Cerebellar nuclear complex (tissue), 1 donor: ENCODE measurements around the gene PARVG.

Experiments used
- DNase-seq, 2 experiments: peaks; one replicate each; lab custom pipeline; 2025; lab: John Stamatoyannopoulos, UW

Gene PARVG

DNA sequence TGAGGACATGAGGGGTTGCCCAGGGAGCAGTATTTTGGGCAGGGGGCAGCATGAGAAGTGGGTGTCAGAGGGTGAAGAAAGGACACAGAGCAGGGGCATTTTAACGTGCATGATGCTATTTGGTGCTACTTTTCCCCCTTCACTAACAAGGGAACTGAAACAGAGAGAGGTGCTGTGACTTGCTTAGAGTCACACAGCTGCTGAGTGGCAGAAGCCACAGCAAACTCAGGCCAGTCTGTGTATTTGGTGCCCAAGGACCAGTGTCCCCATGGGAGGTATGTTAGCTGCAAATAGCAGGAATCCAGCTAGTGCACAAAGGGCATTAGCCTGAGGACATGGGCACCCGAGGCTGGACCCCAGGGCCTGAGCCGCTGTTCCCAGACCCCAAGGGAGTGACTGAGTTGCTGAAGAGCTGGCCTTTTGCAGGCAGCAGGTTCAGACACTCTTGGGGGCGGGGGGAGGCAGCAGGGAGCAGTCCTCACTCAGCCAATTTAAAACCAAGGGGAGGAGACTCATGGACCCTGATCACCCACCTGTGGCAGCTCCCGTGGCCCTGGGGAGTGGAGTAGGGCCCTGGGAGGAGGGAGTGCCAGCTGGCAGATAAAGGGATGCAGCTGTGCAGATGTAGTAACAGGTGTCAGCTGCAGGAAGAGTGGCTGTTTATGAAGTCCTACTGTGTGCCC, 14.6 kb downstream of the PARVG start:
- no peak for DNase-seq

DNA sequence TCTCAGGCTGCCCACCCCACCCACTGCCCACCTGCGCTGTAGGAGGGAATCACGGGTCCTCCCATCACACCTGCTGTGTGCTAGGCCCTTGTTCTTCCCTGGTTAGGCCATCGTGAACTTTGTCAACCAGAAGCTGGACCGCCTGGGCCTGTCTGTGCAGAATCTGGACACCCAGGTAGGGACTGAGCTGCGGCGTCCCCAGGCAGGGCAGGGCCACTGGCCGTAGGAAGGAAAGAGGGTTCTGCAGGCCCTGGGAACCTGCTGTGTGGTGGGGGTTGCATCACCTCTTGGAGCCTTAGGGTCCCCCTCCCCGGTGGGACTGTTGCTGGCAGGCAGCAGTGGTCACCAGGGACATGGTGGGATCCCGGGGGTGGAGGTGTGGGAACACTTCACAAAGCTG, 15.5 kb downstream of the PARVG start:
- DNase-seq, result no peak

DNA sequence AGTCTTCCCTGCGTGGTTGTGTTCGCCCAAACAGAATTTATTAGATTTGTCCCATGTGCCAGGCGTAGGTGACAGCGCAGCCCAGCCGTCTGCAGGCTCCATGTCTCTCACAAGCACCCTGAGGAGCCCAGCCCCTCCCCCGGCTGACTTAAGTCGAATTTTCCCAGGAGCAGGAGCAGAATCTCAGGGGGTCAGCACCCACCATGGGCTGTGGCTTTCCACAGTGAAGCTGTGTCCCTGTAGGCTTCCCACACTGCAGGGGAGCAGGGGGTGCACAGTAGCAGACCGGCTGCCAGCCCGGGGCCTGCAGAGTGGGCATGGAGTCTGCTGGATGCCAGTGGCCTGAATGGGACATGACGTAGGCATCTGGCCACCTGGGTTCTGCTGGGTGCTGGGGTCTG, 16.0 kb downstream of the PARVG start:
- DNase-seq, result no peak

DNA sequence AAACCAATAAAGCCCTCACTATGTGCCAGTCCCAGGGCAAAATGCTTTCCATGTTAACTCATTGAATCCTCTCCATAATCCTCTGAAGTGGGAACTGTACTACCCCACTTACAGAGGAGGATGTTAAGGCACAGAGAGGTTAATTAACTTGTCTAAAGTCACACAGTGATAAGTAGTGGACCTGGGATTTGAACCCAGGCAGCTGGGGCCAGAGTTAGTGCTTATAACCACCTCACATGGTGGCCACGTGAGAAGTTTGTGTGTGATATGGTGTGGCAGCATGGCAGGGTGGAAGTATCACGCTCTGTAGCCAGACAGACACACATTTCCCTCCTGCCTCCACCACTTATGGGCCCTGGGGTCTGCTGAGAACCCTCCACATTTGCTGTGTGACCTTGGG, 16.5 kb downstream of the PARVG start:
- no peak for DNase-seq

DNA sequence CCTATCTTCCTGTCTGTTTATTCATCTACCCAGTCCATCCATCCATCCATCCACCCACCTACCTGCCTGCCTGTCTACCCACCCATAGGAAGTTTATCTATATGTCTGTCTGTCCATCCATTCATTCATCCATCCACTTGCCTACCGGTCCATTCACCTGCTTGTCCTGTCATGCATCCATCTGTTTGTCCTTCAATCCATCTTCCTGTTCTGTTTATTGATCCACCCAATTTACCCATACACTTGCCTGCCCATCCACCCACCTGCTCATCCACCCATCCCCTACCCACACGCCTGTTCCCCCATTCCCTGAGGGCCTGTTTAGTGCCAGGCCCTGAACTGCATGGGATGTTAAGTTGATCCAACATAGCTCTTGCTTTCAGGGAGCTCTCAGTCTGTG, 18.4 kb downstream of the PARVG start:
- DNase-seq, result no peak

DNA sequence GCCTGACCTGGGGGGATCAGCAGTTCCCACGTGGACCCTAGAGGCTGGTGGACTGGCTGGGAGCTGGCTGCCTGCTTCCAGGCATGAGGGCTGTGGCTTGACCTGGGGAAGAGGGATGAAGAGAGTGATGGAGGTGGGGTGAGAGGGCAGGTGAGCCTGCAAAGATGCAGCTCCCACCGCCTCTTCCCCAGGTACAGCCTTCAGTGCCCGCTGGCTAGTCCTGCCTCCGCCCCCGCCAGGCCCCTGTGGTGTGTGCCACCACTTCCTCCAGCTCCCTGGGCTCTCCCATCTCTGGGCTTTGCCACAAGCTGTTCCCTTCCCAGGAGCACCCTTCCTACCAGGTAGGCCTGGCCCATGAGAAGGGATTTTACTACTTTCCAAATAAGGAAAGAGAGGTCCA, 19.1 kb downstream of the PARVG start:
- no peak for DNase-seq

DNA sequence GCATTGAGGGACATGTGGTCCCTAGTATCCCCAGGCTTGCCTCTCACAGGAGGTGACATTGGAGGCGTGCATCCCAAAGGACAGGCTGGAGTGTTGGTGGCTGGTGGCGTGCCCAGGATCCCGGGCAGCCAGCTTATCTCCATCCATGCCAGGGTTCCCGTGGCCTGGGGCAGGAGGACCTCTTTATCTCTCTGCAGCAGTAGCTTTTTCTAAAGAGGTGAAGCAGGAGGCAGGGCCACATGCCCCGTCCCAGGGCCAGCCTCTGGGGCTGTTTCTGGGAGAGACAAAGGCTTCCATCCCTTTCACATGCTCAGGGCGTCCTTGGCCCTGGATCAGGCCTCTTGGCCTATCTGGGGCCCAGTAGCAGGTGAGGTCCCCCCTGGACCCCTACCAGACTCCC, 19.7 kb downstream of the PARVG start:
- DNase-seq, result no peak

DNA sequence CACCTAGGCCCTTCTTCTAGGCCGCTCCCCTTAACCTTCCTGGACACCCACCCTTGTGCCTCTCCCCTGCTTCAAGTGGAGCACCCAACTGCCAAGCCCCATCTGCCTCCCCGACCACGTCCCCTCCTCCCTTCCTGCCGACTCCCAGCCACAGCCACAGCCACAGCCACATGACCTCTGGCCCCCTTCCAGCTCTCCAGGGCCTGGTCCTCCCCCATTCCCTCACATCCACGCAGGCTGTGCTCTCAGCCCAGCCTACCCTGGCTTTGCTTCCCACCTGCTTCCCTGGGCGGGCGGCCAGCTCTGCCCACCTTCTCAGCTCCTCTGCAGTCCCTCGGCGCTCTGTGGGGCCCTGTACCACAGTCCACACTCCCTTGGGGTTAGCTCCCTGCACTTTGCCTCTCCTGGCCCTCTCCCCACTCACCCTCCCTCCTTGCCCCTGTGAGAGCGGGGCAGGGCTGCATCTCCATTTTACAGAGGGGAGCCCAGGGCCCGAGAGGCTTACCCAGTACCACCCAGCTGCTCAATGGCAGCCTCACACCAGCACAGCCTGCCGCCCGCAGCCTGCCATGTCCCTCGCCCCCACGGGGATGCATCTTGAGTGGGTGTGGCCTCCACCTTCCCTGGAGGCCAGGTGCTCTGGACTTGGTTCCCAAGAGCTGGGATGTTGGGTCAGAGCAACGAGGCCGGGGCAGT, 20.3 kb downstream of the PARVG start:
- DNase-seq, result no peak

DNA sequence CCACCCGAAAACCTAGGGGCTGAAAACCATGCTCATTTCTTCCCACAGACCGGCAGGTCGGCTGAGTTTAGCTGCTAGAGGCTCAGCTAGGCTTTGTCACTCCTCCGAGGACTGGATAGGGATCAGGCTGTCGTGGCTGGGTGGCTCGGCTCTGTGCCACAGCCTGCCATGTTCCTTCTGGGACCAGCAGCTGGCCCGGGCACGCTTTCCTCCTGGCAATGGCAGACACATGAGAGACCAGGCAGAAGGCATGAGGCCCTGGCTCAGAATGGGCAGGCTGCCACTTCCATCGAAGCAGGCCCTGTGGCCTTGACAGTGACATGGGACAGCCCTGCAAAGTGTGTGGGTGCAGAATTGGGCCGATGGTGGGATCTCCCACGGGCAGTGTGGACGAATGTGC, 20.9 kb downstream of the PARVG start:
- DNase-seq, result no peak

DNA sequence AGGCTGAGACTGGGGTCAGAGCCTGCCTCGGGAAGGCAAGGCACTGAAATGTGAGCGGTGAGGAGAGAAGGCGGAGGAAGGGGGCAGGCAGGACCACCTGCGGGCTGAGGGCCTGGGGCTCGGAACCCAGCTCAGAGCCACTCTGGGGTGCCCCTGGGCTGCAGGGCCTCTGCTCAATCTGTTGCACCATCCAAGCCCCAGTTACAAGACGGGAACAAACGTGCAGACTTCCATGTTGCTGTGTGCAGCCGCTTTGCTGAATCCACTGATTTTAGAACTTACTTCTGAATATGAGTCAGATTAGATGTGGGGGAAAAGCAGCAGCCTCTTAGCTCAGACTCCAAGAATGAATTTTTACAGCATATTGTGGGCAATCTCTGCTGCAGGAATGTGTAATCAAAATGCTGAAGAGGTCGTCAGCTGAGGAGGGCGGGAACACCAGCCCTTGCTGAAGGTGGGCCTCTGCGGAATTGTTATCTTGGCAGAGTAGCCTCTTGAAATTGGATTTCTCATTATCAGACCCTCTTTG, 21.6 kb downstream of the PARVG start:
- DNase-seq, result no peak

DNA sequence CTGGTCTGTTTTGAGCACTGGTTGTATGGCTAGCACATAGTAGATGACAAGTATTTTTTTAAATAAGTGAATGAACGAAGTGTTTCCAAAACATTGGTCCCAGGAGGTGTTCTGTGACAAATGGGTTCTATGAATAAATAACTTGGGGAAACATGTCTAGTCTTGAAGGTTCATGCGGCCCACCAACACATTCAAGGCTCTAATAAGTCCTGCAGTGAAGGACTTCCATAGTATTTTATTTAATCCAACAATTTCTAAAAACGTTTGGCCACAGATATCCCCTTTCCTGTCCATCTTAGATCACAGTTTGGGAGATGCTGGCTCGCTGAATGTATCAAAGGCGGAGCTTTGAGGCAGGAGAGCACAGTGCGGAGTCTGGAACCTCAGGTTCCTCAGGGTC, 22.5 kb downstream of the PARVG start:
- no peak for DNase-seq

DNA sequence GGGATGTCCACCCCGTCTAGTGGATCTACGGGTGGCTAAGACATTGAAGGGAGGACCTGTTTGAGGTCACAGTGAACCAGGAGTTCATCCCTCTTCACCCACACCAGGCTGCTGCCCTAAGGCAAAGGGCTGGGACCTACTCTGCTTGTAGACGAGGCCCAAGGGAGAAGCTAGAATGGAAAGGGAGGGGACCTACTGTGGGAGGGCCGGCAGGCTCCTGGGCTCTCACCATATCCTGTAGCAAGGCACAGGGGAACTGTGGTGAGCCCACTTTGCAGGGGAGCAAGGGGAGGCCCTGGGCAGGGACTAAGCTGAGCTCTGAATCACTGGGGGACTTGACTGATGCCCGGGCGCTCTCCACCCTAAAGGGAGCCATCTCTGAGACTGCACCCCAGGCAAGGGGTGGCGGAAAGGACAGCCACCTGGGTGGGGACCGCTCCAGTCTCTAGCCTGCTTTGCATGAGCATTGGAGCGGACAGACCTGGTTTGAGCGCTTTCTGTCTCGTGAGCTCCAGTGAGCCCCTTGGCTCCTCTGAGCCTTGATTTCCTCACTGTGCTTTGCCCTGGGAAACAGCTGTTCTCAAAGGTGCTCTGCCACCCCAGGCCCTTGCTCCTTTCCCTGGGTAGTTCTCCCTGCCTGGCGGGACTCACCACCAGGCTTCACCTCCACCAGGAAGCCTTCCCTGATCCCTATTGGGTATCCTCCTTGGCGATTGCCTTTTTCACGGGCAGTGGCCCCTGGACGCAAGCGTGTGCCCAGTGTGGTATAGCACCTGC, 24.2 kb downstream of the PARVG start:
- no peak for DNase-seq

DNA sequence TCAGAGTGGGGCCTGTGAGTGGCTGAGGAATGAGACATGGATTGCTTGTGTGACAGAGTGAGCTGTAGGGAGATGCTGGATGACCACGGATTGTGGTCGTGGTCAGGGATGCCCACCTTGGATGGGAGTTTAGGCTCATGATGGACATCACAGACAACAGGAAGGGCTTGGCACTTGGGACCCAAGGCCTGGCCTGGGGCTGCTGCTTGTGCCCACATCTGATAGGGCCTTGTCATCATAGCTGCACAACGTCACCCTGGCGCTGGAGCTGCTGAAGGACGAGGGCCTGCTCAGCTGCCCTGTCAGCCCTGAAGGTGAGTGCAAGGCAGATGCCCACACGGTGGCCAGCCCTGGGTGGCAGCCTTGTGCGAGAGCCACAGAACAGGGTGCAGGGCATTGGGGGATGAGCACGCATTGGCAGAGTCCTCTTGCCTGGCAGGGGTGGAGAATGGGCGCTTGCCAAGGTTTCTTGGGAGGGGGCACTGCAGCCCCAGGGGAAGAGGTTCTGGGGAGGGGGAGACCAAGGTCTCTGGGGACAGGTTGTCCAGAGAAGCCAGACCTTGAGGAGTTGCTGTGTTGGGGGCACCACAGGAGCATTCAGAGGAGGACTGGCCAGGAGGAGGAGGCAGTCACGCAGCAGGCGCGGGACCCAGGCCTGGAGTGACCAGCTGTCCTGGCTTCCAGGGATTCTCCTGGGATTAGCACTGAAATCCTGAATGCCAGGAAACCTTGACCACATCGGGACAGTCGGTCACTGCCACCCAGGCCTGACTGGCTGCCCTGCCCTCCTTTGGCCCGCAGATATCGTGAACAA, 25.0 kb downstream of the PARVG start:
- DNase-seq, result no peak

DNA sequence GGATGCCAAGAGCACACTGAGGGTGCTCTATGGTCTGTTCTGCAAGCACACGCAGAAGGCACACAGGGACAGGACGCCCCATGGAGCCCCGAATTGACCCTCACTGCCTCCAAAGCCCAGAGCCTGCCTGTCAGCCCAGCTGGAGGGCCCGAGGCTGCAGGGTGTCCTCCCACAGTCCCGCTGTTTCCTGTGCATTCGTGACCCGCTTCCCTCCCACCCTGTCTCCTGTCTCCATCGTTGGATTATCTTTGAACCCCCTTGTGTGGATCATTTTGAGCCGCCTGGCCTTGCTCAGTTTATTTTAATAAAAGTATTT, 25.6 kb downstream of the PARVG start:
- no peak for DNase-seq

DNA sequence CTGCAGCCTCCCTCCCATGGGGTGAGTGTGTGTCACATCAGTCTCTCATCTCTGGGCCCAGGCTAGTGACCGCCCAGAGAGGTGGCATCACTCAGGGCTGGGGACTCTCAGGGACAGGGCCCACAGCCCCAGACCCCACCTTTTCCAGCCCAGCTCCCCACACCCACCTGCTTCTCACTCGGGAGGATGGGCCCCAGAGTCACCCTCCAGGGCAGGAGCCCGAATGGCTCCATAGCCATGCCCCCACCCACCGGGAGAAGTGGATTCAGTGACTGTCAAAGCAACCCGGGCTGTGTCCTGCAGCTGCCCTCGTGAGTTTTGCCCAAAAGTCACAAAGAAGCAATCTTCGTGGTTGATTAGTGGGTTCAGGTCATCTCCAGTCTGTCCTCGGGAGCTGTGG, 26.0 kb downstream of the PARVG start:
- DNase-seq, result no peak

DNA sequence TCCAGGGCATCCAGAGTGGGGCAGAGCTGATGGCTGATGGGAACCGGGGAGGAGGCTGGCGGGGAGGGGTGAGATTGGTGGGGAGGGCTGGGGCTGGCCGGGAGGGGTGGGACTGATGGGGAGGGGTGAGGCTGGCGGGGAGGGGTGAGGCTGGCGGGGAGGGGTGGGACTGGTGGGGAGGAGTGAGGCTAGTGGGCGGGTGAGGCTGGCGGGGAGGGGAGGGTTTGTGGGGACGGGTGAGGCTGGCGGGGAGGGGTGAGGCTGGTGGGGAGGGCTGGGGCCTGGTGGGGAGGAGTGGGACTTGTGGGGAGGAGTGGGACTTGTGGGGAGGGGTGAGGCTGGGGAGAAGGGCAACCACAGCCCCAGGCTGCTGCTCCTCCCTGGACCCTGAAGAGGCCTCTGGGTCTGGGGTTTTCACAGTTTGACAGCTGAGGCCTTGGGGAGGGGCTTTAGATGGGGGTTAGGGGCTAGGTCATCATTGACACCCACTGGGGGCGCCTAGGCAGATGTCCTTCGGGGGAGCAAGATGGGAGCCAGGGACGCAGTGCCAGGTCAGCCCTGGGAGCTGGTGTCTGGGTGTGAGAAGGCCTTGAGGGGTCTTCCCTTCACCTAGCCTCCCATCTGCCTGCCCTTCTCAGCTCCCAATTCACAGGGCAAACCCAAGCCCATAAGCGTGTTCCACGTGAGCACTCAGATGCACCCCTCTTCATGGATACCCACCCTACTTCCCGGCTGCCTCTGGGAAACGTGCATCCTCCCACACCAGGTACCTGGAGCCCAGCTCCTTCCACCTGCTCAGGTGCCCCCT, 26.7 kb downstream of the PARVG start:
- DNase-seq, result no peak

DNA sequence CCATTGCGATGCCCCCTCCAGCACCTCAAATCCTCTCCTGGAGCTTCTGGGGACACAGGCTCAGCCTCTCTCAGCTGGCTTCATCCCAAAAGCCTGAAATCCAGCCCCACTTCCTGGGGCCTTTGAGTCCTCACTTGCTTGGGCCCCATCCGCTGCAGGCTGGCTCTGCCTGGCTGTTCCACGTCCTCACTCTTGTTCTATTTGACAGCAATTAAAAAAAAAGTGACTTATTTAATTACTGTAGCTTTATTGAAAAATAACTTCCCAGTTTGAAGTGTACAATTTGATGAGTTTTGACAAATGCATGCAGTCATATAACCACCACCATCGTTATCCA, 27.2 kb downstream of the PARVG start:
- no peak for DNase-seq

DNA sequence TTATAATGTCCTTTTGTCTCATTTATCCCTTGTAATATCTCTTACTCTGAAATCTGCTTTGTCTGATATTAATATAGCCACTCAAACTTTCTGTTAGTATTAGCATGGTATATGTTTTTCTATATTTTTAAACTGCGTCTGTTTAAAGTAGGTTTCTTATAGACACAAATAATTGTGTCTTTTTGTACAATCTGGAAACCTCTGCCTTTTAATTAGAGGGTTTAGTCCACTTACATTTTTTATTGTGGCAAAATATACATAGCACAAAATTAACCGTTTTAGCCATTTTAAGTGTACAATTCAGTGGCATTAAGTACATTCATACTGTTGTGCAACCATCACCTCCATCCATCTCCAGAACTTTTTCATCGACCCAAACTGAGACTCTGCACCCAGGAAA, 28.6 kb downstream of the PARVG start:
- DNase-seq, result no peak

DNA sequence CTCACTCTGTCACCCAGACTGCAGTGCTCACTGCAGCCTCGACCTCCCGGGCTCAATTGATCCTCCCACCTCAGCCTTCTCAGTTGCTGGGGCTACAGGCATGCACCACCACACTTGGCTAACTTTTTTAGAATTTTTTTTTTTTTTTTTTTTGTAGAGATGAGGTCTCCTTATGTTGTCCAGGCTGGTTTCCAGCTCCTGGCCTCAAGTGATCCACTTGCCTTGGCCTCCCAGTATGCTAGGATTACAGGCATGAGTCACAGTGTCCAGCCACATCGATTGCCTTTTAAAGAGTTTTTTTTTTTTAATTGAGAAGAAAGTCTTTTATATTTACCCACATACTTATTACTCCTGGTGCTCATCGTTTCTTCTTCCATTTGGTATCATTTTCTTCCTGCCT, 30.0 kb downstream of the PARVG start:
- no peak for DNase-seq

DNA sequence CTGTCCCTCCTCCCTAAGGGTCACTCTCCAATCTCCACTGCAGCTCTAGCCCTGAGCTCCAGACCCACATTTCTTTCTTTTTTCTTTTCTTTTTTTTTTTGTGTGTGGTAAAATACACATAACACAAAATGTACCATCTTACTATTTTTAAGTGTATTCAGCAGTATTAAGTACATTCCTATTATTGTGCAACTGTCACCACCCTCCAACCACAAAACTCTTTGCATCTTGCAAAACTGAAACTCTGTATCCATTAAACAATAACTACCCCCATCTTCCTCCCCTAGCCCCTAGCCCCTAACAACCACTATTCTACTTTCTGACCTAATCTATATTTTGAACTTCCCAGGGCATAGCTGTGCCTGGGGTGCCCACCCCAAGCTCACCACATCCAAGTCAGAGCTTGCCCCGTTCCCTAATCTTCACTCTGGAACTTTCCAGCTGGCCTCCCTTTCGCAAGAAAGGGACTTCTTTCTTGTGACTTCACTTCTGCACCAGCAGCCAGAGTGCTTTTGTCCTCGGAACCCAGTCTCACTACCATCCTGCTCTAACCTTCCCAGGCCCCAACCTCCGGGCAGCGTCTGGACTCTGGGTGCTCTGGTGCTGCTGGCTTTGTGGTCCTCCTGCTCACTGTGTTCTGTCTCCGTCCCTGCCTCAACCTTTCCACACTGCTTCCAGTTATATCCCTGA, 30.7 kb downstream of the PARVG start:
- DNase-seq, result no peak
